ENCODE measurements around the gene RPP38. TPM values are rescaled to one million over a fixed set of nuclear protein-coding genes. Genes with fewer than 3 reads are reported as not detected.

Gene RPP38
- total RNA-seq, 4 donors from 2014 or later, result 8.9 to 17.2 (median 12.8) TPM

DNA sequence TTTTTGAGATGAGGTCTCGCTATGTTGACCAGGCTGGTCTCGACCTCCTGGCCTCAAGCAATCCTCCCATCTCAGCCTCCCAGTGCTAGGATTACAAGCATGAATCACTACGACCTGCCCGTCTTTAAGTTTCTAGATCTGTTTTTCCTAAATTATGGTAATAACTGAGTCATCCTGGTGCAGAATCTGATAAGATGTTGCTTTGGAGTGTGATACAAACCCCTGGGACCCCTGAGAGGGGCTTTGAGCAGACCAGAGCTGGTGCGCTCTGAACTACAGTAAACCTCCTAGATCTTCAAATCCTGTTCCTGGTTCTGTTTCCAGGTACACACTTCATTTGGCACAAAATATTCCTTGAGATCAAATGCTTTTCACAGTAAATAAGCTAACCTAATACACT is 34.2 kb downstream of the RPP38 start:
- in situ Hi-C loops (cut with MboI; ENCODE audit: low sequenced_read_pairs in 4 of 4) (no loop called here), intact Hi-C loops (cut with DNase I; ENCODE audit: low total_unique reads) (no loop called here)
- TF ChIP-seq CTCF (IDR thresholded peaks at IDR 0.05 in 4 of 5, conservative IDR thresholded peaks at IDR 0.05 in 1 of 5), result no peak
- TF ChIP-seq POLR2A (IDR thresholded peaks at IDR 0.05), result no peak
- no peak overlapping the region for H3K4me3 ChIP-seq
- no peak for ATAC-seq
- DNase-seq, result no peak
- H3K36me3 ChIP-seq, result peaks cover 0 to 38% of the 10 kb centered on the region in 2 donors
- no peaks in the 10 kb centered on the region for H3K9me3 ChIP-seq
- H3K27me3 ChIP-seq, result no peaks in the 10 kb centered on the region
- H3K27ac ChIP-seq, result no peak overlapping the region
- H3K4me1 ChIP-seq, result no peaks in the 10 kb centered on the region

- TF ChIP-seq CTCF (IDR thresholded peaks at IDR 0.05 in 4 of 5, conservative IDR thresholded peaks at IDR 0.05 in 1 of 5), result no peak
- no peak for TF ChIP-seq POLR2A (IDR thresholded peaks at IDR 0.05)
- H3K36me3 ChIP-seq, result peaks cover 0 to 58% of the 10 kb centered on the region in 2 donors
These were observed 39.2 kb downstream of the RPP38 start for GRCh38 chr10:15136129-15137035.

DNA sequence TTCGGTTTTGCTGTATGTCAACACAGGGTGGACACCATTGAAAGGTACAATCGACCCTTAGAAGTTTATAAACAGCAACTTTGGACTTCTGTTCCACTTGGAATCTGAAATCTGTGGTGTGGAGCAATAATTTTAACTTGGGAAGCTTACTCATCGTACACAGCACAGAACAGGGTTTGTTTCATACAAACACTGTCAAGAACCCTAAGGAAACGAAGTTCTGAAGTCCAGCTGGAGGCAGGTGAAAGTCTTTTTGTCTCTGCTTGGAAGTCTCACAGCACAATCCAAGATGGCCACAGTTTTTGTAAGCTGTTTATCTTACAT is 39.8 kb downstream of the RPP38 start:
- DNase-seq (no peak), ATAC-seq (no peak)
- Histone ChIP-seq H3K36me3 (peaks cover 0 to 58% of the 10 kb centered on the region in 2 donors), H3K27ac (no peak overlapping the region), H3K4me1 (peaks cover under 1 to 6% of the 10 kb centered on the region in 2 donors), H3K9me3 (no peaks in the 10 kb centered on the region), H3K4me3 (no peak overlapping the region), H3K27me3 (no peaks in the 10 kb centered on the region)
- TF ChIP-seq POLR2A (IDR thresholded peaks at IDR 0.05), result no peak
- TF ChIP-seq CTCF (IDR thresholded peaks at IDR 0.05 in 4 of 5, conservative IDR thresholded peaks at IDR 0.05 in 1 of 5), result no peak
- in situ Hi-C loops (cut with MboI; ENCODE audit: low sequenced_read_pairs in 4 of 4) (no loop called here), intact Hi-C loops (cut with DNase I; ENCODE audit: low total_unique reads) (no loop called here)

More at GRCh38 chr10:15136129-15137035, 39.2 kb downstream of the RPP38 start:
- in situ Hi-C loops (cut with MboI; ENCODE audit: low sequenced_read_pairs in 4 of 4), result no loop called here
- no peaks in the 10 kb centered on the region for H3K4me1 ChIP-seq
- H3K27ac ChIP-seq, result no peak overlapping the region
- no peaks in the 10 kb centered on the region for H3K27me3 ChIP-seq
- ATAC-seq (no peak), DNase-seq (no peak)
- intact Hi-C loops (cut with DNase I; ENCODE audit: low total_unique reads), result no loop called here
- H3K4me3 ChIP-seq, result no peak overlapping the region
- H3K9me3 ChIP-seq, result no peaks in the 10 kb centered on the region

- peaks cover 0 to 53% of the 10 kb centered on the region in 2 donors for H3K36me3 ChIP-seq
- TF ChIP-seq CTCF (IDR thresholded peaks at IDR 0.05 in 4 of 5, conservative IDR thresholded peaks at IDR 0.05 in 1 of 5), result no peak
- no peak for TF ChIP-seq POLR2A (IDR thresholded peaks at IDR 0.05)
- intact Hi-C loops (cut with DNase I; ENCODE audit: low total_unique reads), result no loop called here
- DNase-seq (no peak), ATAC-seq (no peak)
- H3K4me3 ChIP-seq, result no peak overlapping the region
- H3K4me1 ChIP-seq, result peaks cover 7 to 12% of the 10 kb centered on the region in 2 donors
- no peaks in the 10 kb centered on the region for H3K27me3 ChIP-seq
- H3K9me3 ChIP-seq, result no peaks in the 10 kb centered on the region
- in situ Hi-C loops (cut with MboI; ENCODE audit: low sequenced_read_pairs in 4 of 4), result no loop called here
- H3K27ac ChIP-seq, result no peak overlapping the region
These were observed 40.5 kb downstream of the RPP38 start for GRCh38 chr10:15137636-15138035.

Data from gastrocnemius medialis (tissue), 4 donors.